Activated naive CD4-positive, alpha-beta T cell (primary cell): ENCODE results near the gene BNC2.

Experiments
- DNase-seq, 4 experiments: peaks; one replicate each; lab custom pipeline; 2025; lab: John Stamatoyannopoulos, UW

The BNC2 gene

DNA sequence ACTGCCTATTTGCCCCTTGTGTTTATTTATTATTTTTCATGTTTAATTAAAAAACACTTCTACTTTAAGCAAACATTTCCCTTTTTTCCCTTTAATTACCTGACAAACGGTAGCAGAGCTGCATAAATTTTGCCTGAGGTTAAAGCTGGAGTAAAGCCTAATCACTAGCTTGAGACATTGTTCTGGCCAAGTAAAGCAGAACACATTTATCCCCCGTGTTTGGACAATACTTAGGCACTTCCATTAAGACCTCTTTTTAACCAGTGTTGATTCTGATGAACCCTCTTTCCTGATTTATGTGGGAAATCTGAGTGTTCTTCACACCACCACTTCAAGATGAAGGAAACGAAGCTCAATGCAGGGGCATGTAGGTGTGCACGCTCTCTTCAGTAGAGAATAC is 54.5 kb downstream of the BNC2 start:
- no peak for DNase-seq

DNA sequence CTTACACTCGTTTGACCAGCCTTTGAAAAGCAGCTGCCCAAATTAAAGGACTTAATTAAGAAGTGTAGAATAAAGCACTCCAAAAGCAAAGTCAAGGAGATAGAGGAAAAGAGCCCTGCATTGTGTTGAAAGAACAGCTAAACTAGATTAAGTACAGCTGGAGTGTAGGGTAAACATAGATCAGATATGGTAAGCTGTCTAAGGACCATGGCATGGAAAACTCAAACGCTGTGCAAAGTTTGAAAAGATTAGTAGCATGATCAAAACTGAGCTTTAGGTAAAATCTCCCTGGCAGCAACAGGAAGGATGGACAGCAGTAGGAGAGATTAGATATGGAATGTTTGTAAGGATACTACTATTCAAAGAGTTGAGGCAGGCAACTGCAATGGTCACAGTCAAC is 55.4 kb downstream of the BNC2 start:
- DNase-seq, result no peak

DNA sequence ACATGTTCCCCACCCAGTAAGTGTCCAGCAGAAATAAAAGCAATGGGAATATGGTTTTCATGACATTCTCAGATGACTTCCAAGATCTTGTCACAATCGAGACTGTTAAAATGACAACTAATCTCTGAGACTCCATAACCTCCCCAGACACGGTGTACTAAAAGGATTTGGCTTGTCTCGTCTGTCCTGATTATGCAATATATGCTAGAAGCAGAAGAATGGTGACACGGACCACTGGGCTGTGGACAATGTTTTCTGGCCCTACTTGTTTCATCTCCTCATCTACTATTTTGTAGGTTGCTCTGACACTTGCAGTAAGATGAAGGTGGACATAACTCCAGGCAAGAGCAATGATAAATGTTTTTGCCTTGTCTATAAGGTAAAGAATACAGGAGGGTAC is 56.6 kb downstream of the BNC2 start:
- DNase-seq, result no peak

DNA sequence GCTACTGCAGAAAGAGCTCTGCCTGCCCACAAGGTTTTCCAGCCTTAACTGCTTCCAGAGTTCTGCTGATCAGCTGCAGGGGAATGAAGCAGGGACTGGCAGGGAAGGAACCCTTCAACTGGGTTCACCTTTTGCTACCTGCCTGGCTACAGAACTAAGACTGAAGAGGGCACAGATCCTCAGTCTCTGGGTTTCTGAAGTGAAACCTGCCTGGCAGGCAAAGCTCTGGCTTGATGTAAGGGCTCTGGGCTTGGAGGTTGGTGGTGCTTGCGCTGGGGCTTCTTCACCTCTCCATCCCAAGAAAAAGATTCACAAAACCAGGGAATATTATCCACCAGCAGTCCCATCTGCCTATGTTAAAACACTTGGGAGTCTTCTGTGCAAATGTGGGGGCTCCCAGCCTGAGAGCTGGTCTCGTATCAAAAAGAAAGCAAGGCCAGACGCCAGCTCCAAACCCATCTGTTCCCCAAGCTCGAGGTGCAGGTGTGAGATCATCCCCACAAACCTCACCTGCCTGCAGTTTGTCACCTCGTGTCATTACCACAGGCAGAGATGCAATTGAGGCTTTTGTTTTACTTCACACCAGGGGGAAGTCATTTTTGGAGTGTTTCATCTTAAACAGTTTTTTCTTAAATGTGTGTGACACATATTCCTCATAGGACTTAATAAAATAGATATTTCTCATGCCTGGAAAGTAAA is 58.3 kb downstream of the BNC2 start:
- DNase-seq, result no peak

DNA sequence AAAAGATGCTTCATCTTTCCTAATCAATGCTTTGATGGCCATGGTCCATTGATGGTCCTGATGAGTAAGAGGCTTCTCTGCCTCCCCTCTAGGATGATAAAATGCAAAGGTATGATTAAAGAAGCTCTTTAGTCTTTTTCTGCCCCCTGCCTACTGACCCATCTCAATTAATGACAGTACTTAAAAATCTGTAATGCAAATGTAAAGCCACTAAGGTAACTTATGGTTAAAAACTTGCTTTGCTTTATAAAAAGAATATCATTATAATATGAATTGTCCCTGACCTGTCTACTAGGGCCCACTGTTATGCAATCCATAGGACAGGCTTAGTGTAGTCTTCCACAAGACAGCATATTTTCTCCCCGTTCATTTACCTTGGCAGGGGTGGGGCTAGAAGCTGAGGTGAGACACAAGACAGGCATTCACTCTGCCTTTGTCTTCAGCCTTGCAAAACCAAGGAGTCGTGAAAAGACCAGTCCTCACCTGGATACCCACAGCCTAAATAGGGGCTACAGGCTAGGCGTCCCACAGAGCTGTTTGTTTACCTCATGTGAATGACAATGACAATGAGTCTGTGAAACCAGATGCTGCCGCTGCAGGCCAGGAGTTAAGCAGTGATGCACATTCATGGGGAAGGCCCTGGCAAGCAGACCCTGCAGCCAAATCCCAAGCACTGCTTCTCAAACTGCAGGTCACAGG is 60.4 kb downstream of the BNC2 start:
- no peak for DNase-seq

DNA sequence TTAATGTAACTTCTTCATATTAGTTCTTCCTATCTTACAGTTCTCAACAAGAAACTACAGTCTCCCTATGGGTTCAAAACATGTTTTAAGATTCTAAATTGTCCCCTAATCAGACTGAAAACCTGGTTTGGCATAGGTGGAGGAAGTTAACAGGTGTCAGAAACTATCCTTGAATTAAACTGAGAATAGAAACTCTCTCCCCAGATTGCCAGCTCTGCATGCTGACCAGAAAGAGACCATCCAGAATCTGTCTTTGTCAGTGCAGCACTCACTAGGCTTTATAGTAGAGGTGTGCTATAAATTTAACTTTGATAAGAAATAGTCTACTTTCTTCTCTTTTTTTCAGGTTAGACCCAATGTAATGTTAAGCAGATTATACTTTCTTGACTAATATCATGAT is 63.8 kb downstream of the BNC2 start:
- DNase-seq, result no peak

DNA sequence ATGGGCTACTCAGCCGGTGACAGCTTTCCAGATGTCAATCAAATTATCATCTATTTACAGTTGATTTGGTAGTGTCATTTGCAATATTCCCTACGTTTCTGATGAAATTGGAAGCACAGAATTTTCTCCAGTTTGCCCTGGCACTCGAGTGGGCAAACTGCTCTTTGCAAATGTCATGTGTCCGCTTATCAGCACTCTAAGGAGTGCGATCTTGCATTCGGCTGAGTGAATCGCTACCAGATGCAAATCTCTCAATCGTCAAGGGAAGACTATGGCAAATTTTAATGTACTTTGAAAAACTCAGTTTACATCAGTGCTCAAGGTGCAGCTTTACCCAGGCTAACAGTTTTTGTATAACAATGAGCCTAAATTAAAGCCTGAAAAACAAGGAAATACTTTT is 66.8 kb downstream of the BNC2 start:
- DNase-seq, result no peak

DNA sequence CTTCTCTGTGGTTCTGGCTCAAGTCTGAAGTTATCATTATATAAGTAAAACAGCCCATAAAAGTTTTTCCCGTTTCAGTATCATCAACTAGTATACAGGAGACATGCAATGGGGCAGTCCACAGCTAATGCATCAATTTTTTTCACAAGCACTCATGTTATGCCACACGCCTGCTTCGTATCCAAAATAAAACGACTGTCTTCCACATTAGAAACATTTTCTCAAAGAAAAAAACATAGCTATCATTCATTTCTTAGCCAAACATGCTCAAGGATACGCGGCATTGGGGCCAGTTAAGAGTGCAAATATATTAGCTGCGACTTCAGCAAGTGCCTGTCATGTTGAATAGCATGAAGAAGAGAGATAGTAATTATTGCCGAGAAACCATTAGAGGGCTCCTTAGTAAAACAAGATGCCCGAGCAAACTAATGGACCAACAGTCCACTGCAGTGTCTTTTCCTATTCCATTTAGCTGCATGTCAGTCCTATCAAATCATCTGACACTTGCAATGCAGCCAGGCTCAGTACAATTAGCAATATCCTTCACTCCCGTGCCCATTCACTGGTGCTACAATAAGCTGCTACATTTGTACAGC is 68.5 kb downstream of the BNC2 start:
- DNase-seq, result no peak

DNA sequence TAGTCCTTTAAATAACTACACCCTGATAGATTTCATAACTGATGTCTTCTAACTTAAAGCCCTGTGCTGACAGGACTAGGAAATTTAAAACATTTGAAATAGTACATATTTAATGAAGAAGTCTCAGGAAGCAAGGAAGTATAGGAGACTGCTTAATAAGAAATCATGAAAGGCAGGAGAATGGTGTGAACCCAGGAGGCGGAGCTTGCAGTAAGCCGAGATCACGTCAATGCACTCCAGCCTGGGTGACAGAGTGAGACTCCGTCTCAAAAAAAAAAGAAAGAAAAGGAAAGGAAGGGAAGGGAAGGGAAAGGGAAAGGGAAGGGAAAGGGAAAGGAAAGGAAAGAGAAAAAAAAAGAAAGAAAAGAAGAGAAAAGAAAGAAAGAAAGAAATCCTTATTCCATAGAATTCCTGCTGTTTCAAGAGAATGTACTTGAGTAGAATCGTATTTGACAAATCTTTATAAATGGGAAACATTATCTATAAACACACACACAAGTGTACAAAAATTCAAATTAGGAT is 74.1 kb downstream of the BNC2 start:
- no peak for DNase-seq

DNA sequence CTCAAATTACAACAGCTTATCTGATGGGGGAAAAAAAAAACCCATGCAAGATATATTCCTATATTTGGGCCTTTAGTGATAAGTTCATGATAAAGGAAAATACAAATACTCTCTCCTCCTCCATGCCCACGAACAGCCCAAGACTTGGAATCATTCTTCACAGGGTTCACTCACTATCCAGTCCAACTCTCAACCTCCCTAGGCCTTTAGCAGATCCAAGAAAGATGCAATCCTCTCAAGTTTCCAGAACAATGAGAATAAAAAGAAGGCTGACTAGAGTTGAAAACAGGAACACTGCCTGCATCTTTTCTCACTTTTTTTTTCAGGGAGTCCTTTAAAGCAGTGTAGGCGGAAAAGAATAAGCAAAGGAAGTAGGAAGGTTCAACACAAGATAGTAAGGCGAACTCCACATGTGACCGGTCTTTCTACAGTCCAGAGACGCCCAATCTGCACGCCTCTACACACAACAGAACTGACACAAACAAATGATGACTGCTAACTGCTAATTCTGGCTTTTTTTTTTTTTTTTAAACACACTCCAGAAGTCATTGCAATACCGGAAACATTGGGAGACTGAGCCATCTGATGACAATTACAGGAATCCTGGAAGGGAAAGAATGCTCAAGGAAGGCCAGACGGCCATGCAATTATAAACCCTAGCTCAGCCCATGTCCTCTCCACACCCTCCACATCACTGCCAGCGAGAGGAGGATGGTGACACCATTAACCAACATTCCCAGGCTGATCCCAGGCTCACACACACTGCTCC is 75.4 kb downstream of the BNC2 start:
- DNase-seq, result no peak

DNA sequence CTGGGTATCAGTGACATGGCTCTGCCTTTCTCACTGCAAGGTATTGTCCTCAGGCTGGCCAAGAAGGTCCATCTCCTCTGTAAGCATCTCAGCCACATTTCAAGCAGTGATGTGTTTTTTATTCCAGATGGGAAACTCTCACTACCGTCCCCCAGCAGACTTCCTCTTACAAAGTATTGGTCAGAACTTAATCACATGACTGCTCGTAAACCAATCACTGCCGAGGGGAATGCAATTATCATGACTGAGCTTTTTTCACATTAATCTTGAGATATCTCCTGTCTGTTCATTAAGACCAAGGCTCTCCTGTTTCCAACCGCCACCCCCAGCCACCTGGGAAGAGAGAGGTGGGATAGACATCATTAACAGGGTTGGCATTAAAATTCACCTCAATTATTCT is 76.4 kb downstream of the BNC2 start:
- DNase-seq, result no peak

DNA sequence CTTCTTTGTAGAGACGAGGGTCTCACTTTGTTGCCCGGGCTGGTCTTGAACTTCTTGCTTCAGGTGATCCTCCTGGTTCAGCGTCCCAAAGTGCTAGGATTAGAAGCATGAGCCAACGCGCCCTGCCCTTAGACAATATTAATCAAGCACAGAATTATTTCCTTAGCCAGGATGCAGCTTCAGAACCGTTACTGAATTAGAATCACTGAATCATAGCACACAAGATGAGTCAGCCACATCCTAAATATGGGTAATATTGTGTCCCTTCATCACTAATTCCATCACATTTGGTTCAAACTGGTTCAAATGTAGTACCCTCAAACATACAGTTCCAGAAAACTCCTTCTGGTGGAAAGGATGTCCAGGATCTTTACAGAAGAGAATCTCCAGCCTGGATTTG is 82.7 kb downstream of the BNC2 start:
- no peak for DNase-seq

DNA sequence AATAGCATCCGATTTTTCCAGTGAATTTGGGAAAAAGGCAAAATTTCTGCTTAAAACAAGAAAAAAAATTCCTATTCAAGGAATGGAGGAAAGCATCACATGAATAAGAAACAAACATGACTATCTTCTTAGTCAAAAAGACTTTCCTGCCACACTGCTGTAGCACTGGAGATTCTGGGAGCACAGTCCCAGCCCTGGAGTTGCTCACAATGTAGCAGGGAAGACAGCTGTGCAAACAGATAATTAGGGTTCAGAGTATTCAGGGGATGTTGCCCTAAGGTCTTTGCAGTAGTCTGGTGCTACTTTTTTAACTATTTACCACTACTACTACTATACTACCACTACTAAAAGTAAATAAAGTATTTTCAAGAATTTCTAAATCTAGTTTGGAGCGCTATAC is 86.5 kb downstream of the BNC2 start:
- DNase-seq, result no peak

DNA sequence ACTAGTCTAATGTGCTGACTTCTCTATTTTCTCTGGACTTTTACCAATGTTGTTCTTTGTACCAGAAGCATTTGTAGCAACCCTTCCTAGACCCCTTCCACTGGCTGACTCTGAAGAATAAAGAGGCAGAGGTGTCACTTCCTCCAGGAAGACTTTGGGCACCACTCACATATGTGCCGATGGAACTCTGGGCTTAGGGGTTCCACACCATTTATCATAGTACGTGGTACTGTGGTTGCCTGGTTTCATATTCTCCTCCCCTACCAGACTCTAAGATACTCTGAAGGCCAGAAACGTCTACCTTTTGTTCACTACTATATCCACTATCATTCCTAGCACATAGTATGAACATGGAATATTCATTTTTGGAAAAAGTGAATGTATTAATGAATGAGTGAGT is 88.0 kb downstream of the BNC2 start:
- no peak for DNase-seq

DNA sequence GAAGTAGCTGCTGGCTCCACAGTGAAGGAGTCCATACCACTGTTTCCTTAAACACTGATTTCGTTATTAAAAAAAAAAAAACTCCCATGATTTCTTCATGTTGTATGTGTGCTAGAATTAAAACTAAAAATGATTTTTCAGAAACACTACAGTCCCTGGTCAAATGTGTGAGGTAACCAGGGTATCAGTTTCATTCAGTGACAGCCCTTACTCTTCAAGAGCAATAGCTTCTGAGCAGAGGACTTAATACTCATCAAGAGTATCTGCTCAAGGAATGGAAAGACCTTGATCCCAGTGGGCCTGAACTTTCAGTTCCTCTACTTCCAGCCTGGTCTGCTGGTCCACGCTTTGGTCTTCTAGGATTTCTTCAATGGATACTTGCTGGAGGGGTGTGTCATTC is 95.1 kb downstream of the BNC2 start:
- no peak for DNase-seq

DNA sequence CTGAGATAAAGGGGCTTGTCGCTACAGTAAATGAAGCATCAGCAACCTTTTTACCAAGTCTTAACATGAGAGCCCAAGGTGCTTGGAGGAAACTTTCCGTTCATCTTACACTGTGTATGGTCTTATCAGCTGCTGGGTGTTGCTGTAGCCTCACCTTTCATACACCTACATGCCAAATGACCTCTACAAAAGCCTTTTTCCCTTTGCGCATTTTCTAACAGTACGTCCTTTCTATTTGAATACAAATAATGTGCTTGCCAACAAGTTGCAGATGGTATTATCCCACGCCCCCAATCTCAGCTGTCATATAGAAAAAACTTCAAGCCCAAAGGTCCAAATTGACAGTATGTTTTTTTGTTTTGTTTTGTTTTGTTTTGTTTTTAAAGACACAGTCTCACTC is 96.9 kb downstream of the BNC2 start:
- no peak for DNase-seq

DNA sequence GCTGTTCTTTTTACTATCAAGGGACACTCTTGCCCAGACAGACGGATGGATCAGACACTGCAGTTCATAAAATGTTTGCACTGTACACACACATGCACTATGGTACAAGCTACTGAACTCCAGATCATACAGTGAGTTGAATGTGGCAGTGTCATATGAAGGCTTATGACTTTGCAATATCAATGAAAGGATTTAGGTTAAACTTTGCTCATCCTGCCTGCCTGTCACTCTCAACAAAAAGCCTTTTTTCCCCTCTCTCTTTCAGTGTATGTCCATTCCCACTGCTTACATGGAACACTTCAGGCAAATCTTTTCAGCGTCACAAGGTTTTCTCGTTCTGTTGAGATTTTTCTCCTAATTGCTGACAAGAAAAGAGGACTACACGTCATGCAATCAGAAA is 97.4 kb downstream of the BNC2 start:
- DNase-seq, result no peak

DNA sequence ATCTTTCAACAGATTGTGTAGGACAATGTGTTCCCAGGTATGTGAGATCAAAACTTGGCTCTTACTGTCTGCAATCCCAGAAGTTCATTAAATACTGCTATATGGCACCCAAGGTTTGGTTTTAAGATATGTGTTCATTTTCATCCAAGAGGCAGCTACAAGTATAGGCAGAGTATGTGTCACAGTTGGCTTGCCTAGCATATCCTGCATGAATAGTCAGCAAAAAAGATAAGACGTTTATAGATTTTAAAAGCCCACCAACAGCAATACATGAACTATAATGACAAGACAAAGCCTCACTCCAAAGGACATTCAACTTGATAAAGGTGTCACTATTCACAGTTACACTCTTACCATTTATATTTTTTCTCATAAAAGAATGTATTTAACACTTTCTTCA is 99.1 kb downstream of the BNC2 start:
- DNase-seq, result no peak

DNA sequence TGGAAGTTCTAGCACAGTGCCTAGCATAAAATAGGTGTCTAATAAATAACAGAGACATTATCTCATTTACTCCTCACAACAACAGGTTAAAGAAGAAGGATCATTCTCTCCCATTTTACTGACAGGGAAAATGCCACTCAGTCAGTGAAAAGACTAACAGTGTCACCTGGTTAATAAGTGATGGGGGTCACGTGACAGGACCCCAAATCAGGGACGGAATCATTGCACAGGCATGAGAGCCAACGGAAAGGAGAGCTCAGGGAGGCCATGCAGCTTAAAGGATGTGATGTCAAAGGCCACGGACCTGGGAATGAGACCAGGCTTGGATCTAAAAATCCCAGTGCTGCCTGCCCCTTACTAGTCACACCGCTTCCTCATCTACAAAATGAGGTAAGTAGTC is 101.2 kb downstream of the BNC2 start:
- no peak for DNase-seq

DNA sequence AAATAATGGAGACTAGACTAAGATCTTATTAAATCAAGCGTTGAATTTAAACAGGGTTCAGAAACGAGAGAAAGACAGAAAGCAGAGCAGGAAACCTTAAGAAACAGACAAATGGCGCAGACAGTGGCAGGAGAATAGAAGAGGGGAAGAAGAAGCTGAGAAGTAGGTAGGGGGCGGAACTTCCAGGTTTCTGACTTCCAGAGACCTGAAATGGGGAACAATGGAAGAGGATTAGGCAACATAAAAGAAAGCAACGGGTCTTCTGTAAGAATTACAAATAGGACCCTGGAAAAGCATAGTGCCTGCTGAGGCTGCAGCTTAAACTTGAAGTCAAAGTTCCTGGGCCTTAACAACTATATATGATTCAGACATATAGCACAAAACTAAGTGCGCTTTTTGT is 101.7 kb downstream of the BNC2 start:
- DNase-seq, result no peak

DNA sequence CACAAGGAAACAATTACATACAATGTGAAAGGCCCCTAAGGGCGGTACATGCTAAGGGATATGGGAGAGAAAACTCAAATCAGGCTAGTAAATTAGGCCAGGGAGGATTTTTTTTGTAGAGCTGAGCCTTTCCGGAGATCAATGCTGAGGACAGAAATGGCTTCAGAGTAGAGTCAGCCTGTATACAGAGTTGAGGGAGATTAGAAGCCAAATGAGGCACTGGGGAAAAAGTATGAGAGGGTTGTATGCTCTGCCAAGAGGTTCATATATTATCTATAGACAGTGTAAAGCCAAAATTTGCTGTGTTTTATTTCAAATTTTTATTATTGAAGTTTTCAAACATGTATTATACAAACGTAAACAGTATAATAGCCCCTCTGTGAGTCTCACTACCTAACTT is 103.1 kb downstream of the BNC2 start:
- no peak for DNase-seq

DNA sequence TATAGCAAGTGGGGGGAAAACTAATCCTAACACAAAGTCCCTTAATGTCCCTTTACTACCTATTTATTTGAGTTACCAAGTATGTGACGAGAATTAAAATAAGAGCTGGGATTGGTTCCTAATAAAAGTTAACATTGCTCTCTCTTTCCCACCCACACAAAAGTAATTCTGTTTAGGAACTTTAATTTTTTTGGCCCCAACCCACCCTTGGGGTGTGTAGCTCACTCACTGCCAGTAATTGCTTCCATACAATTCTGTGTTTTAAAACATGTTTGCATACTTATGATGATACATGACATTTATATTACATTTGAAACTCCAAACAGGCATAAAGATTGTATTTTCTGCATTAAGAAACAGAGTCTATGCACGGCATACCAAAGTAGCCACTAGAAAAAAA is 106.5 kb downstream of the BNC2 start:
- no peak for DNase-seq
